ENCODE results near the gene KCTD10. TPM values are rescaled to one million over a fixed set of nuclear protein-coding genes. Genes with fewer than 3 reads are reported as not detected.
"Not testable (repeated sequence)": the region's sequence is repeated elsewhere in the genome, so short reads cannot be mapped to it uniquely, and the experiment has no call there.

Gene KCTD10
- total and polyA plus RNA-seq, 7 donors: 7.4 to 21.8 (median 16.0) TPM

- ATAC-seq: no peak
Observed at GRCh38 chr12:109440851-109441490, 36.1 kb downstream of the KCTD10 start.

GRCh38 chr12:109439951-109440350, 37.1 kb downstream of the KCTD10 start:
- intact Hi-C loops (cut with DNase I): loop anchor here (5.0 to 10.0 kb wide), 2 partner anchors 37 to 175 kb away; partner anchors contain the start of genes KCTD10 (in 1 of the 2) and UBE3B (in 1 of the 2)
- not testable (repeated sequence) for H3K4me1 ChIP-seq; H3K36me3 ChIP-seq (ENCODE audit: insufficient read depth in 1 of 2, low read depth in 1 of 2); H3K9me3 ChIP-seq; H3K4me3 ChIP-seq; H3K27me3 ChIP-seq (ENCODE audit: insufficient read depth in 3 of 3, low read length in 2 of 3); ATAC-seq; DNase-seq; H3K27ac ChIP-seq
- 76 to 92% (median 85%) methylated on average over 13 of the region's 13 CpGs for WGBS, 3 donors

More at GRCh38 chr12:109440851-109441490, 36.1 kb downstream of the KCTD10 start:
- Histone ChIP-seq H3K9me3 (no peaks in the 10 kb centered on the region), H3K27ac (no peak overlapping the region), H3K4me1 (no peaks in the 10 kb centered on the region), H3K4me3 (no peak overlapping the region), H3K27me3 (ENCODE audit: insufficient read depth in 3 of 3, low read length in 2 of 3) (no peaks in the 10 kb centered on the region), H3K36me3 (ENCODE audit: insufficient read depth in 1 of 2, low read depth in 1 of 2) (peaks cover 0 to 12% of the 10 kb centered on the region in 2 donors)
- TF ChIP-seq CTCF (IDR thresholded peaks at IDR 0.05): no peak
- intact Hi-C loops (cut with DNase I): no loop called here
- DNase-seq: no peak
- 56 to 64% (median 58%) methylated on average over 9 of the region's 9 CpGs for WGBS, 3 donors

DNA sequence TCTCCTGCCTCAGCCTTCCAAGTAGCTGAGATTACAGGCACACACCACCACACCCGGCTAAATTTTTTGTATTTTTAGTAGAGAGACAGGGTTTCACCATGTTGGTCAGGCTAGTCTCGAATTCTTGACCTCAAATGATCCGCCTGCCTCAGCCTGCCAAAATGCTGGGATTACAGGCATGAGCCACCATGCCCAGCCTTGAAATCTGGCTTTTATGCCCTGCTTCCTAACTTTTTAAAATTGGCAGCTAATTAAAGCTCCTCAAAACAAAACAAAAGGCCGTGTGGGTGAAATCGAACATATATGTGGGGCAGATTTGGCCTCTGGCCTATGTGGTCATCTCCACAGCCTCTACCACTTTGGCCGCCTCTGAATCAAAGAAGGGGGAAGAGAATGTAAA, 37.9 kb downstream of the KCTD10 start:
- Histone ChIP-seq H3K9me3 (no peaks in the 10 kb centered on the region), H3K4me1 (no peaks in the 10 kb centered on the region), H3K27ac (no peak overlapping the region), H3K36me3 (ENCODE audit: insufficient read depth in 1 of 2, low read depth in 1 of 2) (no peaks in the 10 kb centered on the region), H3K27me3 (ENCODE audit: insufficient read depth in 3 of 3, low read length in 2 of 3) (no peaks in the 10 kb centered on the region), H3K4me3 (no peak overlapping the region)
- ATAC-seq (no peak), DNase-seq (no peak)
- TF ChIP-seq CTCF (IDR thresholded peaks at IDR 0.05): no peak
- 37 to 57% (median 45%) methylated on average over 6 of the region's 6 CpGs for WGBS, 3 donors
- intact Hi-C loops (cut with DNase I): loop anchor here (5.0 to 10.0 kb wide), 2 partner anchors 38 to 176 kb away; partner anchors contain the start of genes KCTD10 (in 1 of the 2) and UBE3B (in 1 of the 2)

- TF ChIP-seq CTCF (IDR thresholded peaks at IDR 0.05): no peak
- Histone ChIP-seq H3K27ac (no peak overlapping the region), H3K36me3 (ENCODE audit: insufficient read depth in 1 of 2, low read depth in 1 of 2) (no peaks in the 10 kb centered on the region), H3K4me1 (peaks cover 11% of the 10 kb centered on the region), H3K4me3 (no peak overlapping the region), H3K27me3 (ENCODE audit: insufficient read depth in 3 of 3, low read length in 2 of 3) (no peaks in the 10 kb centered on the region), H3K9me3 (no peaks in the 10 kb centered on the region)
- intact Hi-C loops (cut with DNase I): loop anchor here (5.0 to 10.0 kb wide), 2 partner anchors 41 to 179 kb away; partner anchors contain the start of genes KCTD10 (in 1 of the 2) and UBE3B (in 1 of the 2)
- ATAC-seq (no peak), DNase-seq (no peak)
- 63 to 75% (median 72%) methylated on average over 7 of the region's 7 CpGs for WGBS, 3 donors
Observed at GRCh38 chr12:109436188-109436560, 40.9 kb downstream of the KCTD10 start.

DNA sequence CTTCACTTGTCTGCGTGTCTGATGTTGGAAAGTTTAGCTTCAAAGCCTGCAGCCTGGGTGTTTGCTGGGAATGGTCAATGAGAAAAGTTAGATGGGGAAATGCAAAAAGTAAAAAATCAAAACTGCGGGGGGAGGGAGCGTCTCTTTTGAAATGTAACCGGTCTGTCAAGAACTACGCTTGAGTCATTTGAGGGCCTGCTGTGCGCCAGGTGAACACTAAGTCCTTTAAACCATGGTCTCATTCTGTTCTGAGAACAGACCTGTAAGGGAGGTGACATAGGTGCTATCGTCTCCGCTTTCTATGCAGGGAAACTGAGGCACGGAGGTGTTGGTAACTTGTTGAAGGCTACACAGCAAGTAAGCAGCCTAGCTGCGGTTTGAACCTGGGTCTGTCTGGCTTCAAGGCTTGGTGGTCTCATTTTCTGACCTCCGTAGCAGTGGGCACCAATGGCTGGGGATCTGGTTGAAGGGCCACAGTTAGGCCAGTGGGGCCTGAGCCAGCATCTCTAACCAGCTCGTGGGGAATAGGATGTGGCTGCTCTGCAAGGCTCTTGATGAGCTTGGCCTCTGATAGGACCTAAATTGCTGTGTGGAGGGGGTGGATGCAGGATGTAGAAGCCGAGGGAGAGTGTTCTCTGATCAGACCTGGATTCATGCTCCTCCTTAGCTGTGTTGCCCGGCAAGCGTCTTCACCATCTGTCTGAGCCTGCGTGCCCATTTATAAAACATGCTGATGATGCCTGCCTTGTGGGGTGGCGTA, 41.5 kb downstream of the KCTD10 start:
- Histone ChIP-seq H3K4me1 (peaks cover 11% of the 10 kb centered on the region), H3K9me3 (no peaks in the 10 kb centered on the region), H3K4me3 (no peak overlapping the region), H3K27me3 (ENCODE audit: insufficient read depth in 3 of 3, low read length in 2 of 3) (no peaks in the 10 kb centered on the region), H3K27ac (no peak overlapping the region), H3K36me3 (ENCODE audit: insufficient read depth in 1 of 2, low read depth in 1 of 2) (no peaks in the 10 kb centered on the region)
- 81 to 84% (median 81%) methylated on average over 17 of the region's 17 CpGs for WGBS, 3 donors
- DNase-seq (no peak), ATAC-seq (no peak)
- intact Hi-C loops (cut with DNase I): loop anchor here (5.0 to 10.0 kb wide), 2 partner anchors 42 to 179 kb away; partner anchors contain the start of genes KCTD10 (in 1 of the 2) and UBE3B (in 1 of the 2)
- TF ChIP-seq CTCF (IDR thresholded peaks at IDR 0.05): no peak
